Choroid plexus epithelial cell (primary cell): ENCODE results near the gene ZNF792.
"Not testable (repeated sequence)": the region's sequence is repeated elsewhere in the genome, so short reads cannot be mapped to it uniquely, and the experiment has no call there.

Experiments used
- DNase-seq: peaks from one replicate; pipeline ENCODE4 v3.0.0-alpha.2; 2010; ENCODE audit warnings: low read depth
- H3K4me3 ChIP-seq: 2 replicates; pipeline ENCODE4 v1.5.1; 2011; ENCODE audit warnings: low read depth, mild to moderate bottlenecking, control low read depth, low read length, moderate library complexity
- TF ChIP-seq, protein P1 (sequence below): conservative IDR thresholded peaks from 2 replicates; pipeline ENCODE4 v1.5.1; 2011; ENCODE audit warnings: low read depth, mild to moderate bottlenecking, control low read depth, inconsistent platforms, low read length, moderate library complexity

ZNF792 gene

GRCh38 chr19:34926685-34927375 is 37.2 kb downstream of the ZNF792 start, which contains the start of gene ZNF30:
ZNF30 (plus strand) TSS chr19:34926903; CDS start chr19:34929948, 3,045 bp downstream.
- TF ChIP-seq, protein P1, sequence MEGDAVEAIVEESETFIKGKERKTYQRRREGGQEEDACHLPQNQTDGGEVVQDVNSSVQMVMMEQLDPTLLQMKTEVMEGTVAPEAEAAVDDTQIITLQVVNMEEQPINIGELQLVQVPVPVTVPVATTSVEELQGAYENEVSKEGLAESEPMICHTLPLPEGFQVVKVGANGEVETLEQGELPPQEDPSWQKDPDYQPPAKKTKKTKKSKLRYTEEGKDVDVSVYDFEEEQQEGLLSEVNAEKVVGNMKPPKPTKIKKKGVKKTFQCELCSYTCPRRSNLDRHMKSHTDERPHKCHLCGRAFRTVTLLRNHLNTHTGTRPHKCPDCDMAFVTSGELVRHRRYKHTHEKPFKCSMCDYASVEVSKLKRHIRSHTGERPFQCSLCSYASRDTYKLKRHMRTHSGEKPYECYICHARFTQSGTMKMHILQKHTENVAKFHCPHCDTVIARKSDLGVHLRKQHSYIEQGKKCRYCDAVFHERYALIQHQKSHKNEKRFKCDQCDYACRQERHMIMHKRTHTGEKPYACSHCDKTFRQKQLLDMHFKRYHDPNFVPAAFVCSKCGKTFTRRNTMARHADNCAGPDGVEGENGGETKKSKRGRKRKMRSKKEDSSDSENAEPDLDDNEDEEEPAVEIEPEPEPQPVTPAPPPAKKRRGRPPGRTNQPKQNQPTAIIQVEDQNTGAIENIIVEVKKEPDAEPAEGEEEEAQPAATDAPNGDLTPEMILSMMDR = no peak
- peak within 1 kb of the TSS; percentile 80 for H3K4me3 ChIP-seq
- peak; percentile 95 for DNase-seq

- DNase-seq = no peak
- TF ChIP-seq, protein P1 = no peak
- peak overlapping the region; percentile 80 for H3K4me3 ChIP-seq
Measured at GRCh38 chr19:34926361-34926684, 37.7 kb downstream of the ZNF792 start.

DNA sequence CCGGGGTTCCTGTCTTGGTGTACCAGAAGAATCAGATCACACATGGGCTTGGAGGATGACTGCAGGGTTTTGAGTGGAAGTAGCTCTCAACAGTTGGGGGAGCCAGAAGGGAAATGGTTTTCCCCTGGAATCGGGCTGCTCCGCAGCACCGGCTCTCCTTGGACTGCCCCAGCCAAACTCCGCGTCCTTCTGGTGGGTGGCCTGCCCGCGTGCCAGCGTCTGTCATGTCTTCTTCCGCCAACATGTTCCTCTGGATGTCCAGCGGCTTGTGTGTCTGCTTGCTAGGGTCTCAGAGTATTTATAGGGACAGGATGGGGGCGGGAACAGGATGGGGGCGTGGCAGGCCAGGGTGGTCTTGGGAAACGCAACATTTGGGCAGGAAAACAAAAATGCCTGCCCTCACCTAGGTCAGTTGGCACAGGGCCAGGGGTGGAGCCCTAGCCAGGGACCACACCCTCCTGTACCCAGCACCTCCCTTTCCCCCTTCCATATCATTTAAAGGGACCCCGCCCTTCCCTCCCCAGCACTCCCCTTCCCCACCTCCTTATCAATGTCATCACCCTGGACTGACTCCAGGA is 38.7 kb downstream of the ZNF792 start:
- no peak overlapping the region for H3K4me3 ChIP-seq
- TF ChIP-seq, protein P1 = no peak
- no peak for DNase-seq

DNA sequence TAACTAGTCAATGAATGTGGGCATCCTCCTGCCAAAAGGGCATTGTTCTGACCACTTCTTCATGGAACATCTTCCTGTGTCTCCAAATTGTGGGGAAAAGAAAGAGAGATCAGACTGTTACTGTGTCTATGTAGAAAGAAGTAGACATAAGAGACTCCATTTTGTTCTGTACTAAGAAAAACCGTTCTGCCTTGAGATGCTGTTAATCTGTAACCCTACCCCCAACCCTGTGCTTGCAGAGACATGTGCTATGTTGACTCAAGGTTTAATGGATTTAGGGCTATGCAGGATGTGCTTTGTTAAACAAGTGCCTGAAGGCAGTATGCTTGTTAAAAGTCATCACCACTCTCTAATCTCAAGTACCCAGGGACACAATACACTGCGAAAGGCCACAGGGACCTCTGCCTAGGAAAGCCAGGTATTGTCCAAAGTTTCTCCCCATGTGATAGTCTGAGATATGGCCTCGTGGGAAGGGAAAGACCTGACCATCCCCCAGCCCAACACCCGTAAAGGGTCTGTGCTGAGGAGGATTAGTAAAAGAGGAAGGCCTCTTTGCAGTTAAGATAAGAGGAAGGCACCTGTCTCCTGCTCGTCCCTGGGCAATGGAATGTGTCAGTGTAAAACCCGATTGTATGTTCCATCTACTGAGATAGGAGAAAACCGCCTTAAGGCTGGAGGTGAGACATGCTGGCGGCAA is 43.8 kb downstream of the ZNF792 start:
- H3K4me3 ChIP-seq, DNase-seq: not testable (repeated sequence)

GRCh38 chr19:34918190-34918589 is 45.8 kb downstream of the ZNF792 start:
- no peak overlapping the region for H3K4me3 ChIP-seq
- TF ChIP-seq, protein P1 = no peak

GRCh38 chr19:34917144-34917543 is 46.9 kb downstream of the ZNF792 start:
- DNase-seq, H3K4me3 ChIP-seq: not testable (repeated sequence)

More at GRCh38 chr19:34918190-34918589, 45.8 kb downstream of the ZNF792 start:
- DNase-seq = no peak

- H3K4me3 ChIP-seq = no peak overlapping the region
- no peak for DNase-seq
- TF ChIP-seq, protein P1 = no peak
Measured at GRCh38 chr19:34910770-34911169, 53.3 kb downstream of the ZNF792 start.
